ENCODE data around the gene TTC21A.

Gene TTC21A

DNA sequence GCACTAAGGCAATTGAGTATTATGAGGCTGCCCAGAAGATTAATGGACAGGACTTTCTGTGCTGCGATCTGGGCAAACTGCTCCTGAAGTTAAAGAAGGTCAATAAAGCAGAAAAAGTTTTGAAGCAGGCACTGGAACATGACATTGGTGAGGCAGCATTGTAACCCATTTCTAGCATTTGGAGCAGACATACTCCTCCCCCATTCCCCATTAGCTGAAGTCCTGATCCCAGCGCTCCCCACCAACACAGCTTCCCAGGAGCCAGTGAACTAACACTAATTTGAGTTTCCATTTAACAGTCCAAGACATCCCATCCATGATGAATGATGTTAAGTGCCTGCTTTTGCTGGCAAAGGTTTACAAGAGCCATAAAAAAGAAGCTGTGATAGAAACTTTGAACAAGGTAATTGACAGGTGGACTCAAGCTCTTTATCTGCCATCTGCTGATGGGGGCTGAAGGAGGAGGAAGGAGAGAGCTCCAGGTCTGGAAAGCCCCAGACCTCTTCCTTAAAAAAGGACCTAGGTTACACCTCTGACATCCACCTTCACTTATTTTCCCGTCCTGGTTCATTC lies 23.3 kb downstream of the TTC21A start:
- in situ Hi-C loops (cut with HindIII; ENCODE audit: low pct_ligation_motif_present, low sequenced_read_pairs) = no loop called here
- Histone ChIP-seq H3K27ac (no peak overlapping the region), H3K27me3 (replicated peaks) (no peaks in the 10 kb centered on the region), H3K4me3 (ENCODE audit: low read depth, low read length) (no peak overlapping the region), H3K36me3 (replicated peaks) (no peaks in the 10 kb centered on the region)
- no peak for TF ChIP-seq CTCF (IDR thresholded peaks at IDR 0.05; ENCODE audit: low read depth, low read length, missing control alignments)
- no peak for DNase-seq

GRCh38 chr3:39132096-39133092 lies 24.9 kb downstream of the TTC21A start:
- TF ChIP-seq CTCF (IDR thresholded peaks at IDR 0.05; ENCODE audit: low read depth, low read length, missing control alignments) = no peak
- H3K4me3 ChIP-seq (ENCODE audit: low read depth, low read length) = no peak overlapping the region
- DNase-seq = no peak
- no peaks in the 10 kb centered on the region for H3K36me3 ChIP-seq (replicated peaks)
- no peak overlapping the region for H3K27ac ChIP-seq
- no peaks in the 10 kb centered on the region for H3K27me3 ChIP-seq (replicated peaks)
- in situ Hi-C loops (cut with HindIII; ENCODE audit: low pct_ligation_motif_present, low sequenced_read_pairs) = no loop called here

- no peak for DNase-seq
- no peaks in the 10 kb centered on the region for H3K36me3 ChIP-seq (replicated peaks)
- no peak overlapping the region for H3K4me3 ChIP-seq (ENCODE audit: low read depth, low read length)
- in situ Hi-C loops (cut with HindIII; ENCODE audit: low pct_ligation_motif_present, low sequenced_read_pairs) = no loop called here
- H3K27me3 ChIP-seq (replicated peaks) = no peaks in the 10 kb centered on the region
- TF ChIP-seq CTCF (IDR thresholded peaks at IDR 0.05; ENCODE audit: low read depth, low read length, missing control alignments) = no peak
- H3K27ac ChIP-seq = no peak overlapping the region
Observed at GRCh38 chr3:39133093-39133490, 25.6 kb downstream of the TTC21A start.

- in situ Hi-C loops (cut with HindIII; ENCODE audit: low pct_ligation_motif_present, low sequenced_read_pairs) = no loop called here
- H3K36me3 ChIP-seq (replicated peaks) = no peaks in the 10 kb centered on the region
- no peak for TF ChIP-seq CTCF (IDR thresholded peaks at IDR 0.05; ENCODE audit: low read depth, low read length, missing control alignments)
Observed at GRCh38 chr3:39133822-39134221, 26.3 kb downstream of the TTC21A start.

GRCh38 chr3:39134305-39134704 lies 26.8 kb downstream of the TTC21A start:
- in situ Hi-C loops (cut with HindIII; ENCODE audit: low pct_ligation_motif_present, low sequenced_read_pairs) = no loop called here
- no peaks in the 10 kb centered on the region for H3K27me3 ChIP-seq (replicated peaks)

More at GRCh38 chr3:39133822-39134221, 26.3 kb downstream of the TTC21A start:
- H3K27ac ChIP-seq = no peak overlapping the region
- no peaks in the 10 kb centered on the region for H3K27me3 ChIP-seq (replicated peaks)
- no peak overlapping the region for H3K4me3 ChIP-seq (ENCODE audit: low read depth, low read length)
- DNase-seq = no peak

More at GRCh38 chr3:39134305-39134704, 26.8 kb downstream of the TTC21A start:
- Histone ChIP-seq H3K27ac (no peak overlapping the region), H3K4me3 (ENCODE audit: low read depth, low read length) (no peak overlapping the region), H3K36me3 (replicated peaks) (no peaks in the 10 kb centered on the region)
- TF ChIP-seq CTCF (IDR thresholded peaks at IDR 0.05; ENCODE audit: low read depth, low read length, missing control alignments) = no peak
- no peak for DNase-seq

Measured in brain microvascular endothelial cell (primary cell).